Measurements from ENCODE around the gene CDRT15.
"Not testable (repeated sequence)": the region's sequence is repeated elsewhere in the genome, so short reads cannot be mapped to it uniquely, and the experiment has no call there.

Gene CDRT15

GRCh38 chr17:14236762-14237161 is at the start of gene CDRT15:
CDRT15 (minus strand) TSS chr17:14236862; CDS start chr17:14236833, 29 bp downstream.
- not testable (repeated sequence) for DNase-seq

GRCh38 chr17:14282726-14283125 is 46.1 kb upstream of the CDRT15 start:
- DNase-seq: peak; percentile 39

- DNase-seq: no peak
Measured at GRCh38 chr17:14281530-14281929, 44.9 kb upstream of the CDRT15 start.

- no peak for DNase-seq
Measured at GRCh38 chr17:14276535-14277250, 40.0 kb upstream of the CDRT15 start.

- DNase-seq: no peak
Measured at GRCh38 chr17:14270508-14270907, 33.8 kb upstream of the CDRT15 start.

- DNase-seq: no peak
Measured at GRCh38 chr17:14269473-14269872, 32.8 kb upstream of the CDRT15 start.

- no peak for DNase-seq
Measured at GRCh38 chr17:14268264-14268663, 31.6 kb upstream of the CDRT15 start.

- no peak for DNase-seq
Measured at GRCh38 chr17:14261406-14261805, 24.7 kb upstream of the CDRT15 start.

- DNase-seq: no peak
Measured at GRCh38 chr17:14245629-14246028, 9.0 kb upstream of the CDRT15 start.

GRCh38 chr17:14245002-14245401 is 8.3 kb upstream of the CDRT15 start:
- DNase-seq: no peak

- not testable (repeated sequence) for DNase-seq
Measured at GRCh38 chr17:14239271-14239670, 2.6 kb upstream of the CDRT15 start.

- not testable (repeated sequence) for DNase-seq
Measured at GRCh38 chr17:14236032-14236431, 630 bp downstream of the CDRT15 start.

GRCh38 chr17:14235047-14235446 is 1.6 kb downstream of the CDRT15 start:
- DNase-seq: not testable (repeated sequence)

GRCh38 chr17:14231187-14231586 is 5.5 kb downstream of the CDRT15 start:
- not testable (repeated sequence) for DNase-seq

GRCh38 chr17:14228903-14229302 is 7.8 kb downstream of the CDRT15 start:
- no peak for DNase-seq

- DNase-seq: no peak
Measured at GRCh38 chr17:14227052-14227451, 9.6 kb downstream of the CDRT15 start.

GRCh38 chr17:14225254-14225980 is 11.2 kb downstream of the CDRT15 start:
- DNase-seq: peak; percentile 36

GRCh38 chr17:14222611-14223010 is 14.1 kb downstream of the CDRT15 start:
- no peak for DNase-seq

- no peak for DNase-seq
Measured at GRCh38 chr17:14214271-14214670, 22.4 kb downstream of the CDRT15 start.

- DNase-seq: no peak
Measured at GRCh38 chr17:14212401-14212800, 24.3 kb downstream of the CDRT15 start.

- DNase-seq: peak; percentile 24
Measured at GRCh38 chr17:14211801-14212200, 24.9 kb downstream of the CDRT15 start.

- no peak for DNase-seq
Measured at GRCh38 chr17:14211246-14211645, 25.4 kb downstream of the CDRT15 start.

GRCh38 chr17:14209215-14209614 is 27.4 kb downstream of the CDRT15 start:
- DNase-seq: no peak

- DNase-seq: no peak
Measured at GRCh38 chr17:14207791-14208190, 28.9 kb downstream of the CDRT15 start.

All from retina (tissue), 1 donor.